A673 (cell line): ENCODE data around the gene GPR62.

Source experiments
- EZH2 ChIP-seq: fragments of 200-600 bp; sonication (generic); IDR thresholded peaks from 2 replicates; pipeline ENCODE4 v1.6.1; 2017; ENCODE audit warnings: borderline replicate concordance, low read depth, mild to moderate bottlenecking, mixed read lengths, antibody characterized with exemption, low read length; ENCODE audit not compliant: poor library complexity, severe bottlenecking
- TF ChIP-seq, protein P1 (sequence below): fragments of 300-800, 200-600 bp; sonication (generic); conservative IDR thresholded peaks from 2 replicates; pipeline ENCODE4 v1.5.1; 2017; ENCODE audit warnings: low read depth, mild to moderate bottlenecking, antibody characterized with exemption, low read length, moderate library complexity, mixed read lengths

DNA sequence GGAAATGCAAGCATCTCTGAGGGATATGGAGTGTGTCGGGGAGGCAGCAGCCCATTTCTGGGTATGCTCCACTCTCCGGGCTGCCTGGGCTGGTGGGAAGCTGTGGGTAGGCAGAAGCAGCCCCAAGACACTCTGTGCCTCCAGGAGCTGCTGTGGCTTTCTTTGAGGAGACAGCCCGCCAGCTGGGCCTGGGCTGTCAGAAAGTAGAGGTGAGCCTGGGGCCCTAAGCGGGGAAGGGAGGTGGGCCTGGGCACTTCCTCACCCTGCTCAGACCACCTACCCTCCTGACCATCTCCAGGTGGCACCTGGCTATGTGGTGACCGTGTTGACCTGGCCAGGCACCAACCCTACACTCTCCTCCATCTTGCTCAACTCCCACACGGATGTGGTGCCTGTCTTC is 29.9 kb downstream of the GPR62 start:
- TF ChIP-seq, protein P1, sequence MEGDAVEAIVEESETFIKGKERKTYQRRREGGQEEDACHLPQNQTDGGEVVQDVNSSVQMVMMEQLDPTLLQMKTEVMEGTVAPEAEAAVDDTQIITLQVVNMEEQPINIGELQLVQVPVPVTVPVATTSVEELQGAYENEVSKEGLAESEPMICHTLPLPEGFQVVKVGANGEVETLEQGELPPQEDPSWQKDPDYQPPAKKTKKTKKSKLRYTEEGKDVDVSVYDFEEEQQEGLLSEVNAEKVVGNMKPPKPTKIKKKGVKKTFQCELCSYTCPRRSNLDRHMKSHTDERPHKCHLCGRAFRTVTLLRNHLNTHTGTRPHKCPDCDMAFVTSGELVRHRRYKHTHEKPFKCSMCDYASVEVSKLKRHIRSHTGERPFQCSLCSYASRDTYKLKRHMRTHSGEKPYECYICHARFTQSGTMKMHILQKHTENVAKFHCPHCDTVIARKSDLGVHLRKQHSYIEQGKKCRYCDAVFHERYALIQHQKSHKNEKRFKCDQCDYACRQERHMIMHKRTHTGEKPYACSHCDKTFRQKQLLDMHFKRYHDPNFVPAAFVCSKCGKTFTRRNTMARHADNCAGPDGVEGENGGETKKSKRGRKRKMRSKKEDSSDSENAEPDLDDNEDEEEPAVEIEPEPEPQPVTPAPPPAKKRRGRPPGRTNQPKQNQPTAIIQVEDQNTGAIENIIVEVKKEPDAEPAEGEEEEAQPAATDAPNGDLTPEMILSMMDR = no peak
- no peak for TF ChIP-seq EZH2
